ENCODE data around the gene GOLGA2.

GRCh38 chr9:128208946-128209669 lies 66.7 kb downstream of the GOLGA2 start:
- no peak for TF ChIP-seq CTCF (CRISPR knock-in tag; IDR thresholded peaks at IDR 0.05)
- TF ChIP-seq DBP (CRISPR knock-in tag; IDR thresholded peaks at IDR 0.05; ENCODE audit: not compliant biosample characterization): no peak
- no peak for TF ChIP-seq ZNF740 (CRISPR knock-in tag; IDR thresholded peaks at IDR 0.05)
- TF ChIP-seq SNAPC5 (CRISPR knock-in tag; IDR thresholded peaks at IDR 0.05; ENCODE audit: borderline replicate concordance): no peak
- no peak for TF ChIP-seq POLR2A (IDR thresholded peaks at IDR 0.05; ENCODE audit: insufficient read depth in 1 of 2, low read depth in 2 of 2, low read length in 2 of 2)
- TF ChIP-seq ZNF552 (CRISPR knock-in tag; IDR thresholded peaks at IDR 0.05; ENCODE audit: borderline replicate concordance): no peak
- no peak for TF ChIP-seq PAXIP1 (CRISPR knock-in tag; conservative IDR thresholded peaks at IDR 0.05)
- TF ChIP-seq REPIN1 (CRISPR knock-in tag; IDR thresholded peaks at IDR 0.05; ENCODE audit: borderline replicate concordance, low read depth): no peak
- no peak for TF ChIP-seq FOXP1 (IDR thresholded peaks at IDR 0.05)
- no peak for TF ChIP-seq FOXP1 (CRISPR knock-in tag; IDR thresholded peaks at IDR 0.05)
- no peak for TF ChIP-seq NFRKB (IDR thresholded peaks at IDR 0.05)
- TF ChIP-seq ZBTB38 (CRISPR knock-in tag; IDR thresholded peaks at IDR 0.05): no peak

Data from HepG2 (cell line).